Panc1 (cell line): ENCODE results near the gene SAPCD1. TPM values are rescaled to one million over a fixed set of nuclear protein-coding genes. Genes with fewer than 3 reads are reported as not detected.

Source experiments
- ATAC-seq: fragments of 200-7000 bp; cut with Tn5 transposase; 2 replicates; pipeline ENCODE4 v1.9.1; 2020; ENCODE audit warnings: mild to moderate bottlenecking, moderate library complexity
- BruUV-seq: library from RNA; stranded (reverse); fragments of 400-500 nt; replicated peaks from 2 replicates; lab custom pipeline; 2021; lab: Mats Ljungman, UMichigan
- CTCF ChIA-PET: fragments of 300-600 bp; sonication (Branson Sonifier 250); formaldehyde crosslinking; loops from one replicate; lab custom pipeline; 2022; ENCODE audit warnings: antibody characterized with exemption; lab: Charles Lee
- POLR2A ChIA-PET: fragments of 300-600 bp; sonication (Branson Sonifier 250); formaldehyde crosslinking; loops from one replicate; lab custom pipeline; 2022; ENCODE audit warnings: antibody characterized with exemption; lab: Charles Lee
- DNase-seq: peaks from one replicate; pipeline ENCODE4 v3.0.0-alpha.2; 2010; ENCODE audit warnings: low read depth, low spot score
- H3K27ac ChIP-seq: 2 replicates; pipeline ENCODE4 v1.5.1; 2011; ENCODE audit warnings: mild to moderate bottlenecking, low read length, inconsistent platforms
- H3K27me3 ChIP-seq: fragments of 200-500 bp; sonication (Bioruptor generic); 2 replicates; pipeline ENCODE4 v1.6.0; 2014; ENCODE audit warnings: low read length, inconsistent platforms; ENCODE audit not compliant: control insufficient read depth, insufficient read depth
- H3K36me3 ChIP-seq: fragments of 200-500 bp; sonication (Bioruptor generic); 2 replicates; pipeline ENCODE4 v1.5.1; 2014; ENCODE audit warnings: inconsistent platforms, mild to moderate bottlenecking, low read length, moderate library complexity; ENCODE audit not compliant: control insufficient read depth, insufficient read depth
- H3K4me1 ChIP-seq: 2 replicates; pipeline ENCODE4 v1.5.1; 2011; ENCODE audit warnings: inconsistent platforms, mild to moderate bottlenecking, low read length, moderate library complexity; ENCODE audit not compliant: control insufficient read depth, insufficient read depth
- H3K4me3 ChIP-seq, 2 experiments: 2 replicates each; pipeline ENCODE4 v1.5.1; 2011 to 2012; ENCODE audit warnings: low read depth in 2 of 2, low read length in 2 of 2, mild to moderate bottlenecking in 2 of 2, inconsistent platforms in 1 of 2, moderate library complexity in 1 of 2
- H3K9me3 ChIP-seq: fragments of 200-500 bp; sonication (Bioruptor generic); 2 replicates; pipeline ENCODE4 v1.5.1; 2014; ENCODE audit warnings: low read depth, mild to moderate bottlenecking, inconsistent platforms, low read length, moderate library complexity; ENCODE audit not compliant: control insufficient read depth, insufficient read depth
- CTCF ChIP-seq: fragments of 450-650 bp; IDR thresholded peaks from 2 replicates; pipeline ENCODE4 v1.5.1; 2017; ENCODE audit warnings: mild to moderate bottlenecking
- POLR2AphosphoS5 ChIP-seq: IDR thresholded peaks from 2 replicates; pipeline ENCODE4 v1.6.1; 2012; ENCODE audit warnings: mild to moderate bottlenecking, low read depth, low read length, moderate library complexity
- REST ChIP-seq, 2 experiments: IDR thresholded peaks; 2 replicates each; pipeline ENCODE4 v1.6.1; 2011 to 2012; ENCODE audit warnings: low read depth in 2 of 2, control low read depth in 1 of 2, low read length in 1 of 2, mild to moderate bottlenecking in 1 of 2, moderate library complexity in 1 of 2; ENCODE audit not compliant: insufficient read depth in 1 of 2
- SIN3A ChIP-seq: IDR thresholded peaks from 2 replicates; pipeline ENCODE4 v1.6.1; 2012; ENCODE audit warnings: low read depth, mild to moderate bottlenecking, low read length, moderate library complexity, borderline replicate concordance; ENCODE audit not compliant: insufficient read depth
- TCF7L2 ChIP-seq: IDR thresholded peaks from 2 replicates; pipeline ENCODE4 v1.6.1; 2011; ENCODE audit warnings: mild to moderate bottlenecking, low read depth, low read length, inconsistent platforms
- in situ Hi-C: cut with HindIII; loops from 2 replicates; pipeline ENCODE4 v1.10.0; 2016; ENCODE audit warnings: low sequenced_read_pairs, low pct_unique_long_range_greater_than_20kb
- intact Hi-C: fragments of 100-400 bp; cut with micrococcal nuclease; formaldehyde crosslinking; loops from one replicate; pipeline ENCODE4 v1.10.0; 2022; ENCODE audit not compliant: unreplicated experiment
- total RNA-seq: library from RNA; stranded (reverse); gene quantifications from one replicate; pipeline ENCODE4 v1.2.1, GENCODE V29; 2021; ENCODE audit not compliant: unreplicated experiment

The SAPCD1 gene
- total RNA-seq, 1 experiment from 2014 or later = 6.3 TPM

GRCh38 chr6:31729515-31729978 lies 32.9 kb upstream of the SAPCD1 start:
- in situ Hi-C loops (no loop called here), intact Hi-C loops (no loop called here)
- H3K27ac ChIP-seq = peak overlapping the region; percentile 91
- ChIA-PET CTCF (interaction anchor here (0.6 to 1.5 kb wide), 3 partner anchors 15 to 211 kb away, joined by 3 to 6 read pairs (median 4); no protein-coding TSS in a partner anchor), POLR2A (interaction anchor here (0.5 to 1.1 kb wide), 8 partner anchors 15 to 597 kb away, joined by 3 to 7 read pairs (median 4); partner anchors contain the start of genes BAG6, HSPA1A and HSPA1L)
- TF ChIP-seq POLR2AphosphoS5 (no peak), CTCF (peak; percentile 88)
- H3K36me3 ChIP-seq = peaks cover 18% of the 10 kb centered on the region
- H3K4me3 ChIP-seq = peak overlapping the region; percentile 83 to 85
- ATAC-seq (peak; percentile 89), DNase-seq (no peak)
- H3K27me3 ChIP-seq = no peaks in the 10 kb centered on the region
- no peaks in the 10 kb centered on the region for H3K9me3 ChIP-seq
- H3K4me1 ChIP-seq = peaks cover 38% of the 10 kb centered on the region
- no TSS peak for BruUV-seq

- Histone ChIP-seq H3K27me3 (no peaks in the 10 kb centered on the region), H3K27ac (peak overlapping the region; percentile 91), H3K9me3 (no peaks in the 10 kb centered on the region), H3K36me3 (peaks cover 21% of the 10 kb centered on the region), H3K4me3 (peak overlapping the region; percentile 83 to 85), H3K4me1 (peaks cover 38% of the 10 kb centered on the region)
- ChIA-PET CTCF (interaction anchor here (0.8 to 1.5 kb wide), 4 partner anchors 9 to 212 kb away, joined by 3 to 4 read pairs (median 3); no protein-coding TSS in a partner anchor), POLR2A (interaction anchor here (0.5 to 1.9 kb wide), 8 partner anchors 10 to 598 kb away, joined by 3 to 7 read pairs (median 4); partner anchors contain the start of genes BAG6, HSPA1A, HSPA1L and MSH5)
- ATAC-seq = peak; percentile 88
- in situ Hi-C loops (no loop called here), intact Hi-C loops (loop anchor here (10.0 kb wide), 1 partner anchor 105 kb away; no protein-coding TSS in a partner anchor)
- DNase-seq = no peak
- TF ChIP-seq SIN3A = peak; percentile 86
- no peak for TF ChIP-seq CTCF
- peak; percentile 99 for TF ChIP-seq POLR2AphosphoS5
- BruUV-seq = no TSS peak
Measured at GRCh38 chr6:31729979-31730630, 32.4 kb upstream of the SAPCD1 start.

- intact Hi-C loops (loop anchor here (10.0 kb wide), 1 partner anchor 104 kb away; no protein-coding TSS in a partner anchor), in situ Hi-C loops (no loop called here)
- CTCF ChIA-PET = interaction anchor here (0.7 to 1.5 kb wide), 4 partner anchors 8 to 42 kb away, joined by 3 read pairs; no protein-coding TSS in a partner anchor
- H3K27me3 ChIP-seq = no peaks in the 10 kb centered on the region
- H3K4me3 ChIP-seq = peak overlapping the region; percentile 83 to 85
- TF ChIP-seq SIN3A (no peak), REST (IDR thresholded peaks at IDR 0.05; ENCODE audit: insufficient read depth in 1 of 2, low read depth in 2 of 2, low read length in 1 of 2) (no peak), POLR2AphosphoS5 (no peak), TCF7L2 (no peak), CTCF (no peak)
- H3K4me1 ChIP-seq = peaks cover 38% of the 10 kb centered on the region
- peaks cover 22% of the 10 kb centered on the region for H3K36me3 ChIP-seq
- POLR2A ChIA-PET = interaction anchor here (1.0 to 1.9 kb wide), 2 partner anchors 9 to 78 kb away, joined by 3 to 5 read pairs; partner anchors contain the start of genes BAG6 and MSH5
- H3K9me3 ChIP-seq = no peaks in the 10 kb centered on the region
- H3K27ac ChIP-seq = peak overlapping the region; percentile 91
- no TSS peak for BruUV-seq
- peak; percentile 13; the same call in 1 of the 2 replicates for ATAC-seq
- no peak for DNase-seq
Measured at GRCh38 chr6:31730631-31731086, 31.8 kb upstream of the SAPCD1 start.
